ENCODE measurements around the gene CCDC170. TPM values are rescaled to one million over a fixed set of nuclear protein-coding genes. Genes with fewer than 3 reads are reported as not detected.

Gene CCDC170
- total RNA-seq, 4 donors from 2014 or later: 1.5 to 6.2 (median 5.2) TPM; not detected in 1

GRCh38 chr6:151488226-151488625, 5.6 kb upstream of the CCDC170 start:
- 46% methylated on average over 2 of the region's 2 CpGs; no CpG with 5 or more reads in 1 of the 2 donors for WGBS, 2 donors (ENCODE audit: low coverage in 1 of 2)
- DNase-seq: no peak
- TF ChIP-seq POLR2AphosphoS5 (IDR thresholded peaks at IDR 0.05): no peak
- TF ChIP-seq POLR2A (IDR thresholded peaks at IDR 0.05): no peak
- no peak for TF ChIP-seq EP300 (IDR thresholded peaks at IDR 0.05; ENCODE audit: low read depth)
- no peak for TF ChIP-seq CTCF (IDR thresholded peaks at IDR 0.05)
- no peaks in the 10 kb centered on the region for H3K36me3 ChIP-seq
- H3K9me3 ChIP-seq: no peaks in the 10 kb centered on the region
- no peak overlapping the region for H3K4me3 ChIP-seq
- no peak overlapping the region for H3K27ac ChIP-seq
- H3K27me3 ChIP-seq: peaks cover 18% of the 10 kb centered on the region
- in situ Hi-C loops (cut with MboI; ENCODE audit: low pct_ligation_motif_present in 1 of 4, low pct_unique_long_range_greater_than_20kb in 1 of 4, low sequenced_read_pairs in 3 of 4) (no loop called here), intact Hi-C loops (cut with DNase I; ENCODE audit: low total_unique reads) (no loop called here)
- no peaks in the 10 kb centered on the region for H3K4me1 ChIP-seq

GRCh38 chr6:151490996-151491395, 2.8 kb upstream of the CCDC170 start:
- no peak overlapping the region for H3K27ac ChIP-seq

DNA sequence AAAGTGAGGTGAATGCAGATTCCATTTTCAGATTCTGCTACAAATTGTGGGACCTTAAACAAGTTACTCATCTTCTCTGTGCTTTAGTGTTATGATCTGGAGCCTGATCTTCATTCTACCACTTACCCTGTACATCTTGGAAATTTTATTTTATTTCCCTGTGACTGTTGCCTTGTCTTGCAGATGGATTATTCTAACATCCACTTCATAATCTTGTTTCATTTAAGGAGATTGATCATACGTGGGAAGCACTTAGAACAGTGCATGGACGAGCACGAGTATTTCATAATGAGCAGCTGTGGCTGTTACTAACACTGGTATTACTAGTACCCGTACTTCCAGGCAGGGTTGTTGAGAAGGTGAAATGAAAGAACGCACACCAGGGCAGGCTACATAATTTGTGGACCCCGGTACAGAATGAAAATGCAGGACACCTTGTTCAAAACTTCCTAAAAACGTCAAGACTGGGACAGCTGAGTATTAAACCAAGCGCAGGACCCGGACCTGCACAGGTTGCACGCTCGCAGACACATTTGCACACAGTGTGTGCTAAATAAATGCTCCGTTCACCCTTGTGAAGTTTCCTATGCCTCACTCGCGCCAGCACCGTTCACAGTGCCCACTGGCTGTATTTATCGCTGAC, 535 bp upstream of the CCDC170 start:
- Histone ChIP-seq H3K4me3 (peak overlapping the region; percentile 15 to 63 (median 48)), H3K27me3 (peaks cover 50% of the 10 kb centered on the region), H3K27ac (peak overlapping the region; percentile 41 to 58 (median 52)), H3K36me3 (no peaks in the 10 kb centered on the region), H3K4me1 (peaks cover 0 to 16% (median 5%) of the 10 kb centered on the region in 4 donors), H3K9me3 (no peaks in the 10 kb centered on the region)
- 42 to 47% methylated on average over 3 to 16 of the region's 16 CpGs for WGBS, 2 donors (ENCODE audit: low coverage in 1 of 2)
- no peak for TF ChIP-seq POLR2AphosphoS5 (IDR thresholded peaks at IDR 0.05)
- no peak for TF ChIP-seq EP300 (IDR thresholded peaks at IDR 0.05; ENCODE audit: low read depth)
- no peak for TF ChIP-seq POLR2A (IDR thresholded peaks at IDR 0.05)
- TF ChIP-seq CTCF (IDR thresholded peaks at IDR 0.05): no peak
- in situ Hi-C loops (cut with MboI; ENCODE audit: low pct_ligation_motif_present in 1 of 4, low pct_unique_long_range_greater_than_20kb in 1 of 4, low sequenced_read_pairs in 3 of 4): no loop called here
- no peak for DNase-seq
- intact Hi-C loops (cut with DNase I; ENCODE audit: low total_unique reads): no loop called here

More at GRCh38 chr6:151490996-151491395, 2.8 kb upstream of the CCDC170 start:
- no peak for TF ChIP-seq CTCF (IDR thresholded peaks at IDR 0.05)
- no peak for TF ChIP-seq POLR2AphosphoS5 (IDR thresholded peaks at IDR 0.05)
- TF ChIP-seq EP300 (IDR thresholded peaks at IDR 0.05; ENCODE audit: low read depth): no peak
- TF ChIP-seq POLR2A (IDR thresholded peaks at IDR 0.05): no peak
- H3K27me3 ChIP-seq: peaks cover 46% of the 10 kb centered on the region
- H3K4me1 ChIP-seq: peaks cover 0 to 16% (median 5%) of the 10 kb centered on the region in 4 donors
- no peaks in the 10 kb centered on the region for H3K36me3 ChIP-seq
- H3K9me3 ChIP-seq: no peaks in the 10 kb centered on the region
- DNase-seq: no peak
- H3K4me3 ChIP-seq: no peak overlapping the region
- 74 to 78% methylated on average over 3 to 7 of the region's 7 CpGs for WGBS, 2 donors (ENCODE audit: low coverage in 1 of 2)
- intact Hi-C loops (cut with DNase I; ENCODE audit: low total_unique reads): no loop called here
- in situ Hi-C loops (cut with MboI; ENCODE audit: low pct_ligation_motif_present in 1 of 4, low pct_unique_long_range_greater_than_20kb in 1 of 4, low sequenced_read_pairs in 3 of 4): no loop called here

DNA sequence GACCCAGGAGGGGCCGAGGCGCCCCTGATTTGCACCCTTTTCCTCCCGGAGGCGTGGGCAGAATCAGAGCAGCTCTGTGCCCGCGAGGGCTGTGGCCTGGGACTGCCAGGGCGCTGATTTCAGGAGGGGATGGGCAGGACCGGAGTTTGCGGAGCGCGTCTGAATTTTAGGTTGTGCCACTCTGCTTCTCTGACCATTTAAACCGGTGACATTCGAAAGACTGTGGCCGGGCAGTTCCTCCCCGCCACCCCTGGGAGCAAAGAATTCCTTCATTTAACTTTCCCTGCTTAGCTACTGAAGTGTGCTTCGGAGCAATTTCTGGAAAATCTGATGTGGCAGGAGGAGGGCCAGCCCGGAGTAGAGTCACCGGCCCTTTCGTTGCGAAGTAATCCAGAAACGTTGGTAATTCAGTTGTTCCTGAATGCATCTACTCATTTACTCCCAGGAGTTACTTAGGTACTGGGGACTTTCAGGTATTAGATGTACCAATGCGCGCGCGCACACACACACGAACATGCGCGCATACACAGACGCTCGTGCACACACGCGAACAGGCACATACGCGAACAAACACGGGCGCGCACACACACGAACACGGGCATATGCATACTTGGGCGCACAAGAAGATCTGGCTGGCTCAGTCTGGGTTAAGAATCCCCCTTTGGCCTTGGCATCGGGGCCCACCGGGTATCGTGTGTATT, 568 bp downstream of the CCDC170 start:
- DNase-seq: no peak
- in situ Hi-C loops (cut with MboI; ENCODE audit: low pct_ligation_motif_present in 1 of 4, low pct_unique_long_range_greater_than_20kb in 1 of 4, low sequenced_read_pairs in 3 of 4): no loop called here
- H3K36me3 ChIP-seq: no peaks in the 10 kb centered on the region
- H3K4me1 ChIP-seq: peaks cover 0 to 16% (median 5%) of the 10 kb centered on the region in 4 donors
- H3K9me3 ChIP-seq: no peaks in the 10 kb centered on the region
- intact Hi-C loops (cut with DNase I; ENCODE audit: low total_unique reads): no loop called here
- H3K4me3 ChIP-seq: peak overlapping the region; percentile 15 to 63 (median 48)
- peaks cover 50% of the 10 kb centered on the region for H3K27me3 ChIP-seq
- 1% methylated on average over 33 of the region's 43 CpGs; no CpG with 5 or more reads in 1 of the 2 donors for WGBS, 2 donors (ENCODE audit: low coverage in 1 of 2)
- peak overlapping the region; percentile 41 to 58 (median 52) for H3K27ac ChIP-seq
- TF ChIP-seq POLR2A (IDR thresholded peaks at IDR 0.05) (no peak), EP300 (IDR thresholded peaks at IDR 0.05; ENCODE audit: low read depth) (no peak), POLR2AphosphoS5 (IDR thresholded peaks at IDR 0.05) (no peak), CTCF (IDR thresholded peaks at IDR 0.05) (no peak)
